Caco-2 (cell line): Measurements from ENCODE around the gene ITPKC. TPM values are rescaled to one million over a fixed set of nuclear protein-coding genes. Genes with fewer than 3 reads are reported as not detected.

Experiments used
- BruUV-seq: library from RNA; stranded (reverse); fragments of 400-500 nt; replicated peaks from 2 replicates; lab custom pipeline; 2021; lab: Mats Ljungman, UMichigan
- CTCF ChIA-PET: fragments of 300-600 bp; sonication (Branson Sonifier 250); formaldehyde crosslinking; loops from one replicate; lab custom pipeline; 2022; ENCODE audit warnings: antibody characterized with exemption; lab: Charles Lee
- POLR2A ChIA-PET: fragments of 300-600 bp; sonication (Branson Sonifier 250); formaldehyde crosslinking; loops from one replicate; lab custom pipeline; 2022; ENCODE audit warnings: antibody characterized with exemption; lab: Charles Lee
- DNase-seq, 2 experiments: peaks; one replicate each; pipeline versions ENCODE4 v3.0.0 to v3.0.0-alpha.2; 2020 to 2022
- H3K27me3 ChIP-seq: replicated peaks from 2 replicates; pipeline ENCODE4 v1.6.0; 2011; ENCODE audit warnings: low read length; ENCODE audit not compliant: control insufficient read depth, insufficient read depth
- H3K36me3 ChIP-seq: 2 replicates; pipeline ENCODE4 v1.5.1; 2011; ENCODE audit warnings: low read length; ENCODE audit not compliant: control insufficient read depth, insufficient read depth
- H3K4me1 ChIP-seq: fragments of 250-450 bp; sonication (Bioruptor Pico); 2 replicates; pipeline ENCODE4 v1.5.1; 2020; ENCODE audit warnings: mild to moderate bottlenecking
- H3K4me3 ChIP-seq: 2 replicates; pipeline ENCODE4 v1.5.1; 2011; ENCODE audit warnings: low read depth, mild to moderate bottlenecking, control low read depth, low read length
- H3K9me3 ChIP-seq: fragments of 250-450 bp; sonication (Bioruptor Pico); 2 replicates; pipeline ENCODE4 v1.5.1; 2020; ENCODE audit warnings: mild to moderate bottlenecking, moderate library complexity
- H3K27ac Mint-ChIP-seq: one replicate; pipeline ENCODE4 v1.8.0; 2022; ENCODE audit warnings: mixed read lengths; ENCODE audit not compliant: unreplicated experiment
- H3K27me3 Mint-ChIP-seq: one replicate; pipeline ENCODE4 v1.8.0; 2022; ENCODE audit warnings: mixed read lengths; ENCODE audit not compliant: insufficient read depth, unreplicated experiment
- H3K36me3 Mint-ChIP-seq: one replicate; pipeline ENCODE4 v1.8.0; 2022; ENCODE audit warnings: mild to moderate bottlenecking, mixed read lengths; ENCODE audit not compliant: insufficient read depth, unreplicated experiment
- H3K4me1 Mint-ChIP-seq: one replicate; pipeline ENCODE4 v1.8.0; 2022; ENCODE audit warnings: low read depth, mixed read lengths; ENCODE audit not compliant: unreplicated experiment
- H3K4me3 Mint-ChIP-seq: one replicate; pipeline ENCODE4 v1.8.0; 2022; ENCODE audit warnings: mild to moderate bottlenecking, moderate library complexity, mixed read lengths; ENCODE audit not compliant: unreplicated experiment
- H3K9me3 Mint-ChIP-seq: one replicate; pipeline ENCODE4 v1.8.0; 2022; ENCODE audit warnings: mixed read lengths; ENCODE audit not compliant: unreplicated experiment
- CTCF ChIP-seq, 2 experiments: fragments of 200-600 bp in 1 of 2; IDR thresholded peaks; 1 replicate in 1 of 2; 2 replicates in 1 of 2; pipeline versions ENCODE4 v1.5.1 to v1.8.0; 2011 to 2022; ENCODE audit warnings: antibody characterized with exemption in 1 of 2, control low read depth in 1 of 2, inconsistent platforms in 1 of 2, low read depth in 1 of 2, low read length in 1 of 2, mild to moderate bottlenecking in 1 of 2, moderate library complexity in 1 of 2; ENCODE audit not compliant: insufficient read depth in 1 of 2, severe bottlenecking in 1 of 2, unreplicated experiment in 1 of 2
- intact Hi-C: fragments of 100-400 bp; cut with micrococcal nuclease; formaldehyde crosslinking; loops from one replicate; pipeline ENCODE4 v1.10.0; 2022; ENCODE audit not compliant: unreplicated experiment
- total RNA-seq: library from RNA; stranded (reverse); gene quantifications from 2 replicates; pipeline ENCODE4 v1.2.3, GENCODE V29; 2022

Gene ITPKC
- total RNA-seq, 1 experiment from 2014 or later = 31.2 TPM

GRCh38 chr19:40688309-40688708 lies 28.6 kb upstream of the ITPKC start:
- Histone ChIP-seq H3K4me3 (no peak overlapping the region), H3K9me3 (no peaks in the 10 kb centered on the region), H3K36me3 (no peaks in the 10 kb centered on the region), H3K27me3 (no peaks in the 10 kb centered on the region), H3K4me1 (peaks cover 24% of the 10 kb centered on the region)
- no peak for DNase-seq
- Mint-ChIP-seq H3K36me3 (peaks cover 20% of the 10 kb centered on the region), H3K4me3 (no peak overlapping the region), H3K9me3 (no peaks in the 10 kb centered on the region), H3K27ac (no peak overlapping the region), H3K4me1 (peaks cover 5% of the 10 kb centered on the region), H3K27me3 (no peaks in the 10 kb centered on the region)
- intact Hi-C loops = no loop called here
- ChIA-PET CTCF (no interaction called here), POLR2A (no interaction called here)
- TF ChIP-seq CTCF (IDR thresholded peaks at IDR 0.05; ENCODE audit: insufficient read depth in 1 of 2, low read depth in 1 of 2, low read length in 1 of 2, severe bottlenecking in 1 of 2, unreplicated experiment in 1 of 2) = no peak
- BruUV-seq = no TSS peak

GRCh38 chr19:40688987-40689338 lies 27.9 kb upstream of the ITPKC start:
- no peaks in the 10 kb centered on the region for H3K36me3 ChIP-seq
- no peaks in the 10 kb centered on the region for H3K27me3 ChIP-seq
- intact Hi-C loops = no loop called here
- Mint-ChIP-seq H3K27ac (no peak overlapping the region), H3K4me1 (peaks cover 5% of the 10 kb centered on the region), H3K4me3 (no peak overlapping the region), H3K9me3 (no peaks in the 10 kb centered on the region), H3K27me3 (no peaks in the 10 kb centered on the region), H3K36me3 (peaks cover 20% of the 10 kb centered on the region)
- ChIA-PET POLR2A (no interaction called here), CTCF (no interaction called here)
- BruUV-seq = no TSS peak
- no peak for TF ChIP-seq CTCF (IDR thresholded peaks at IDR 0.05; ENCODE audit: insufficient read depth in 1 of 2, low read depth in 1 of 2, low read length in 1 of 2, severe bottlenecking in 1 of 2, unreplicated experiment in 1 of 2)
- DNase-seq = no peak
- peaks cover 24% of the 10 kb centered on the region for H3K4me1 ChIP-seq
- H3K9me3 ChIP-seq = no peaks in the 10 kb centered on the region
- no peak overlapping the region for H3K4me3 ChIP-seq

GRCh38 chr19:40689339-40690049 lies 27.4 kb upstream of the ITPKC start:
- peak overlapping the region; percentile 56 for H3K4me3 ChIP-seq
- no peaks in the 10 kb centered on the region for H3K27me3 ChIP-seq
- TF ChIP-seq CTCF (IDR thresholded peaks at IDR 0.05; ENCODE audit: insufficient read depth in 1 of 2, low read depth in 1 of 2, low read length in 1 of 2, severe bottlenecking in 1 of 2, unreplicated experiment in 1 of 2) = no peak
- Mint-ChIP-seq H3K27me3 (no peaks in the 10 kb centered on the region), H3K4me1 (peaks cover 5% of the 10 kb centered on the region), H3K4me3 (no peak overlapping the region), H3K9me3 (no peaks in the 10 kb centered on the region), H3K36me3 (peaks cover 21% of the 10 kb centered on the region), H3K27ac (no peak overlapping the region)
- H3K36me3 ChIP-seq = peaks cover under 1% of the 10 kb centered on the region; the same call in 1 of the 2 replicates
- ChIA-PET POLR2A (no interaction called here), CTCF (no interaction called here)
- H3K4me1 ChIP-seq = peaks cover 24% of the 10 kb centered on the region
- no peaks in the 10 kb centered on the region for H3K9me3 ChIP-seq
- BruUV-seq = no TSS peak
- intact Hi-C loops = loop anchor here (1.0 to 2.0 kb wide), 2 partner anchors 26 to 61 kb away; partner anchors contain the start of genes ACTMAP and SNRPA
- DNase-seq = no peak
